Measurements from ENCODE around the gene TACO1.
A peak's percentile ranks its signal among the peaks of the same experiment; 100 is the strongest.

The TACO1 gene

DNA sequence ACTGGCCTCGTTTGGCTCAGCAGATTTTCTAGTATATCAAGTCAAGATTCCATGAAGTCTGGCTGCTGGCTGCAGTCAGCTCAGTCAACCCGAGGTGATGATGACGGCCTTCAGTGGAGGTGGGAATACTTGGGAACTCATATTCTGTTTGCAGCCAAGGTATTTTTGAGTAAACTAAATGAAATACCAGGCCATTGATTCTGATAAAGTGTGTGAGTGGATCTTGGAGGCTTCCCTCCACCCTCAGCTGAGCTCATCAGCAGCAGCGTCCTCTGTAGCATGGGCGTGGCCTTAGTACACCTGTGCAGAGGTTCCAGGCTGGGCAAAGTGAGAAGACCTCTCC is 22.0 kb upstream of the TACO1 start:
- peaks cover 19 to 26% of the 10 kb centered on the region in 2 donors for H3K4me1 Mint-ChIP-seq (ENCODE audit: low read depth in 2 of 2)
- no peak for DNase-seq
- H3K36me3 Mint-ChIP-seq (ENCODE audit: insufficient read depth): peaks cover 35% of the 10 kb centered on the region
- H3K27me3 Mint-ChIP-seq: no peaks in the 10 kb centered on the region
- ATAC-seq (replicated peaks): no peak
- peak overlapping the region in 1 of 2 donors; percentile 15 for H3K27ac Mint-ChIP-seq
- no peaks in the 10 kb centered on the region for H3K9me3 Mint-ChIP-seq
- H3K4me3 Mint-ChIP-seq: no peak overlapping the region

GRCh38 chr17:63579633-63580032 is 21.1 kb upstream of the TACO1 start:
- Mint-ChIP-seq H3K4me1 (ENCODE audit: low read depth in 2 of 2) (peaks cover 15 to 22% of the 10 kb centered on the region in 2 donors), H3K27ac (peak overlapping the region; percentile 24 to 30), H3K9me3 (no peaks in the 10 kb centered on the region), H3K4me3 (no peak overlapping the region), H3K27me3 (no peaks in the 10 kb centered on the region), H3K36me3 (ENCODE audit: insufficient read depth) (peaks cover 42% of the 10 kb centered on the region)
- no peak for DNase-seq
- ATAC-seq (replicated peaks): no peak

- H3K4me1 Mint-ChIP-seq (ENCODE audit: low read depth in 2 of 2): peaks cover 17 to 26% of the 10 kb centered on the region in 2 donors
- H3K9me3 Mint-ChIP-seq: no peaks in the 10 kb centered on the region
- ATAC-seq (replicated peaks) (no peak), DNase-seq (no peak)
- no peaks in the 10 kb centered on the region for H3K27me3 Mint-ChIP-seq
- peak overlapping the region in 1 of 2 donors; percentile 60 for H3K27ac Mint-ChIP-seq
- no peak overlapping the region for H3K4me3 Mint-ChIP-seq
- H3K36me3 Mint-ChIP-seq (ENCODE audit: insufficient read depth): peaks cover 67% of the 10 kb centered on the region
Observed at GRCh38 chr17:63587770-63588169, 12.9 kb upstream of the TACO1 start.

DNA sequence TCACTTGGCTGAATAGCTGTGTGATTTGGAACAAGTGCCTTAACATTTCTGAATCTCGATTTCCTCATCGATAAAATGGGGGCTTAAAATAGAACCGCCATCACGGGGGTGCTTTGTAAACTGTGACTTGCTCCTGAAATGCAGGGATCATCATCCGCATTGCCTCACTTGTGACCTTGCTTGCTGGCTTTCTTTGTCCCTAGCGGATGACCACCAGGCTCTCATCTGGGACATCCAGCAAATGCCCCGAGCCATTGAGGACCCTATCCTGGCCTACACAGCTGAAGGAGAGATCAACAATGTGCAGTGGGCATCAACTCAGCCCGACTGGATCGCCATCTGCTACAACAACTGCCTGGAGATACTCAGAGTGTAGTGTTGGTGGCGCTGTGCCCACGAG is 11.9 kb upstream of the TACO1 start:
- DNase-seq: no peak
- ATAC-seq (replicated peaks): no peak
- Mint-ChIP-seq H3K9me3 (no peaks in the 10 kb centered on the region), H3K4me1 (ENCODE audit: low read depth in 2 of 2) (peaks cover 25 to 31% of the 10 kb centered on the region in 2 donors), H3K27ac (no peak overlapping the region), H3K36me3 (ENCODE audit: insufficient read depth) (peaks cover 63% of the 10 kb centered on the region), H3K27me3 (no peaks in the 10 kb centered on the region), H3K4me3 (no peak overlapping the region)

- Mint-ChIP-seq H3K27ac (no peak overlapping the region), H3K4me1 (ENCODE audit: low read depth in 2 of 2) (peaks cover 24 to 29% of the 10 kb centered on the region in 2 donors), H3K9me3 (no peaks in the 10 kb centered on the region), H3K4me3 (no peak overlapping the region), H3K36me3 (ENCODE audit: insufficient read depth) (peaks cover 60% of the 10 kb centered on the region), H3K27me3 (no peaks in the 10 kb centered on the region)
- no peak for ATAC-seq (replicated peaks)
- DNase-seq: no peak
Observed at GRCh38 chr17:63589646-63590045, 11.0 kb upstream of the TACO1 start.

DNA sequence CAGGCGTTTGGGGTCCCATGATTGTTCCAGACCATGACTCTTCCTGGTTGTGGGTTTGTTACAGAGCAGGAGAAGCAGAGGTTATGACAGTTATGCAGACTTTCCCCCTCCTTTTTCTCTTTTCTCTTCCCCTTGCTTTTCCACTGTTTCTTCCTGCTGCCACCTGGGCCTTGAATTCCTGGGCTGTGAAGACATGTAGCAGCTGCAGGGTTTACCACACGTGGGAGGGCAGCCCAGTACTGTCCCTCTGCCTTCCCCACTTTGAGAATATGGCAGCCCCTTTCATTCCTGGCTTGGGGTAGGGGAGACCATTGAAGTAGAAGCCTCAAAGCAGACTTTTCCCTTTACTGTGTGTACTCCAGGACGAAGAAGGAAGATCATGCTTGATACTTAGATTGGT is 7.9 kb upstream of the TACO1 start:
- Mint-ChIP-seq H3K36me3 (ENCODE audit: insufficient read depth) (peaks cover 37% of the 10 kb centered on the region), H3K27me3 (no peaks in the 10 kb centered on the region), H3K9me3 (no peaks in the 10 kb centered on the region), H3K27ac (peak overlapping the region in 1 of 2 donors; percentile 29), H3K4me1 (ENCODE audit: low read depth in 2 of 2) (peaks cover 21 to 28% of the 10 kb centered on the region in 2 donors), H3K4me3 (no peak overlapping the region)
- no peak for ATAC-seq (replicated peaks)
- DNase-seq: no peak

GRCh38 chr17:63595132-63595531 is 5.6 kb upstream of the TACO1 start:
- H3K4me1 Mint-ChIP-seq (ENCODE audit: low read depth in 2 of 2): peaks cover 32 to 36% of the 10 kb centered on the region in 2 donors
- no peaks in the 10 kb centered on the region for H3K27me3 Mint-ChIP-seq
- DNase-seq (no peak), ATAC-seq (replicated peaks) (no peak)
- H3K4me3 Mint-ChIP-seq: peak overlapping the region in 1 of 2 donors; percentile 29
- H3K9me3 Mint-ChIP-seq: no peaks in the 10 kb centered on the region
- H3K36me3 Mint-ChIP-seq (ENCODE audit: insufficient read depth): peaks cover 19% of the 10 kb centered on the region
- peak overlapping the region in 1 of 2 donors; percentile 72 for H3K27ac Mint-ChIP-seq

DNA sequence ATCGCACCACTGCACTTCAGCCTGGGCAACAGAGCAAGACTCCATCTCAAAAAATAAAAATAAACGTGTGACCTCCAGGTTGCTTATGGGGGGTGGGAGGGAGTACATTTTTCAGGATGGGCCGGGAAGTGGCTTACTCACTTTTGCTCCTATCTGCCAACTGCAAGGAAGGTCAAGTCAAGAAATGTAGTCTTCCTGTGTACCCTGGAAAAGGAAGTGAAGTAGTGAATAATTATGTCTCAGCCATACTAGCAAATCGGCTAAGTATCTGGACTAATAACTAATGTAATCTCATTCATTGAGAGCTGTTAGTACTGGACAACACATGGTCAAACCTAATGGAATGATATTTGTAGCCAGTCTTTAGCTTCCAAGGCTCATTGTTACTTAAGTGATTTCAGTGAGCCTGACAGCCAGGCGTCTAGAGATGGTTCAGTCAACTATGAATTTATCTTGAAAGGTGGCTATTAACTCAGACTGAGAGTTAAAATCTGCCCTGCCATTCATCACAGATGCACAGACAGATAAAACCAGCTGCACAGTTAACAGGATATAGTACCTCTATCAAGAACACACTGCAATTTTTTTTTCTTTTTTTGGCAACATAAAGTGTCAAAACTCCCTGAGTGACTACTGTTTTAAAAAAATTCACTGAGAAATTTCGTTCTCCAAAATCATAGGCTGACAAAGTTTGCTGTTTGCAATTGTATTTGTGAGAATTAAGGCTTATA is 3.7 kb upstream of the TACO1 start:
- Mint-ChIP-seq H3K36me3 (ENCODE audit: insufficient read depth) (peaks cover 6% of the 10 kb centered on the region), H3K4me1 (ENCODE audit: low read depth in 2 of 2) (peaks cover 41 to 47% of the 10 kb centered on the region in 2 donors), H3K9me3 (no peaks in the 10 kb centered on the region), H3K27me3 (no peaks in the 10 kb centered on the region), H3K27ac (peak overlapping the region; percentile 55 to 72), H3K4me3 (peak overlapping the region; percentile 68 to 74)
- DNase-seq (no peak), ATAC-seq (replicated peaks) (peak; percentile 62)

GRCh38 chr17:63598281-63598680 is 2.4 kb upstream of the TACO1 start:
- Mint-ChIP-seq H3K4me1 (ENCODE audit: low read depth in 2 of 2) (peaks cover 35 to 41% of the 10 kb centered on the region in 2 donors), H3K27ac (peak overlapping the region; percentile 72 to 89), H3K36me3 (ENCODE audit: insufficient read depth) (peaks cover 7% of the 10 kb centered on the region), H3K27me3 (no peaks in the 10 kb centered on the region), H3K9me3 (no peaks in the 10 kb centered on the region), H3K4me3 (peak overlapping the region; percentile 74 to 78)
- ATAC-seq (replicated peaks): peak; percentile 78
- DNase-seq: no peak

DNA sequence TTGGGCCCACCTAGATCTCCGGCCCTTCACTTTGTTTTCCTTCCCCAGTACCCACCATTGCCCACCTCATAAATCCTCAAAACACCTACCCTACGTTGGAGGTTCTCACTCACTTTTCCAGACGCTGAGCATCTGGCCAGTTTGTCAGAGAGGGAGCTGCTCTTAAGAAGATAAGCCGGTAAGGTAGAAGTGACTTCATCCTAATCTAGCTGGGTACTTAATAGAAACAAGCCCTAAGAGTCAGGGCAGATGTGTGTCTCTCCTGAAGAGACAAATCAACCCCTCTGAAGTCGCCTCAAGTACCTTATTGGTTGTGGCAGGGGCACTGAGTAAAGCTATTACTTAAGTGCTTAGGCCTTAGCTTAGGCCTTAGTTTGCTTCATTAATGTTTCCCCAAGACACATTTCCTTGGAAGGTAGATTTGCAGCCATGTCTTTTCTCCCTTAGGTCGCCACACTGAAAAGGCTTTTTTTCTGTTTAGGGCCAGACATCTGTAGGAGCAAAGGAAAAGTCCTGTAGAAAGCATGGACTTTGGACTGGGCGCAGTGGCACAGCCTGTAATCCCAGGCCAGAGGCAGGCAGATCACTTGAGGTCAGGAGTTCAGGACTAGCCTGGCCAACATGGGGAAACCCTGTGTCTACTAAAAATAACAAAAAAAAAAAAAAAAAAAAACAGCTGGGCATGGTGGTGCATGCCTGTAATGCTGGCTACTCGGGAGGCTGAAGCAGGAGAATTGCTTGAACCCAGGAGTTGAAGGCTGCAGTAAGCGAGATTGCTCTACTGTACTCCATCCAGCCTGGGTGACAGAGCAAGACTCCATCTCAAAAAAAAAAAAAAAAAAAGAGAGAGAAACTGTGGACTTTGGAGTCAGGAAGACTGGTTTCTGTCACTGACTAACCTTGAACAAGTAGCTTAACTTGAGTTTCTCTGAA is 1.0 kb downstream of the TACO1 start:
- Mint-ChIP-seq H3K27ac (peak overlapping the region; percentile 87 to 90), H3K4me1 (ENCODE audit: low read depth in 2 of 2) (peaks cover 33 to 39% of the 10 kb centered on the region in 2 donors), H3K4me3 (peak overlapping the region; percentile 83 to 89), H3K36me3 (ENCODE audit: insufficient read depth) (peaks cover 17% of the 10 kb centered on the region), H3K9me3 (no peaks in the 10 kb centered on the region), H3K27me3 (no peaks in the 10 kb centered on the region)
- DNase-seq: no peak
- no peak for ATAC-seq (replicated peaks)

- no peak for DNase-seq
- H3K27ac Mint-ChIP-seq: peak overlapping the region; percentile 62 to 75
- H3K9me3 Mint-ChIP-seq: no peaks in the 10 kb centered on the region
- peak; percentile 38 for ATAC-seq (replicated peaks)
- peaks cover 19 to 22% of the 10 kb centered on the region in 2 donors for H3K4me1 Mint-ChIP-seq (ENCODE audit: low read depth in 2 of 2)
- no peaks in the 10 kb centered on the region for H3K27me3 Mint-ChIP-seq
- H3K36me3 Mint-ChIP-seq (ENCODE audit: insufficient read depth): peaks cover 15% of the 10 kb centered on the region
- peak overlapping the region; percentile 14 to 22 for H3K4me3 Mint-ChIP-seq
Observed at GRCh38 chr17:63609816-63610573, 9.3 kb downstream of the TACO1 start.

GRCh38 chr17:63610854-63611253 is 10.2 kb downstream of the TACO1 start:
- H3K27ac Mint-ChIP-seq: peak overlapping the region in 1 of 2 donors; percentile 62
- ATAC-seq (replicated peaks) (no peak), DNase-seq (no peak)
- H3K9me3 Mint-ChIP-seq: no peaks in the 10 kb centered on the region
- peaks cover 19 to 20% of the 10 kb centered on the region in 2 donors for H3K4me1 Mint-ChIP-seq (ENCODE audit: low read depth in 2 of 2)
- H3K36me3 Mint-ChIP-seq (ENCODE audit: insufficient read depth): peaks cover 14% of the 10 kb centered on the region
- peak overlapping the region in 1 of 2 donors; percentile 53 for H3K4me3 Mint-ChIP-seq
- no peaks in the 10 kb centered on the region for H3K27me3 Mint-ChIP-seq

GRCh38 chr17:63611354-63611753 is 10.7 kb downstream of the TACO1 start:
- H3K4me1 Mint-ChIP-seq (ENCODE audit: low read depth in 2 of 2): peaks cover 19 to 20% of the 10 kb centered on the region in 2 donors
- no peak for DNase-seq
- no peaks in the 10 kb centered on the region for H3K9me3 Mint-ChIP-seq
- H3K27me3 Mint-ChIP-seq: no peaks in the 10 kb centered on the region
- no peak for ATAC-seq (replicated peaks)
- H3K27ac Mint-ChIP-seq: peak overlapping the region in 1 of 2 donors; percentile 62
- peaks cover 14% of the 10 kb centered on the region for H3K36me3 Mint-ChIP-seq (ENCODE audit: insufficient read depth)
- peak overlapping the region in 1 of 2 donors; percentile 53 for H3K4me3 Mint-ChIP-seq
